HG02588 (cell line): ENCODE measurements around the gene TMEM171.

Experiments
- ATAC-seq: cut with Tn5 transposase; IDR thresholded peaks from one replicate; pipeline ENCODE4 v1.9.1; 2021; ENCODE audit warnings: mild to moderate bottlenecking, moderate library complexity; ENCODE audit not compliant: unreplicated experiment

TMEM171 gene

DNA sequence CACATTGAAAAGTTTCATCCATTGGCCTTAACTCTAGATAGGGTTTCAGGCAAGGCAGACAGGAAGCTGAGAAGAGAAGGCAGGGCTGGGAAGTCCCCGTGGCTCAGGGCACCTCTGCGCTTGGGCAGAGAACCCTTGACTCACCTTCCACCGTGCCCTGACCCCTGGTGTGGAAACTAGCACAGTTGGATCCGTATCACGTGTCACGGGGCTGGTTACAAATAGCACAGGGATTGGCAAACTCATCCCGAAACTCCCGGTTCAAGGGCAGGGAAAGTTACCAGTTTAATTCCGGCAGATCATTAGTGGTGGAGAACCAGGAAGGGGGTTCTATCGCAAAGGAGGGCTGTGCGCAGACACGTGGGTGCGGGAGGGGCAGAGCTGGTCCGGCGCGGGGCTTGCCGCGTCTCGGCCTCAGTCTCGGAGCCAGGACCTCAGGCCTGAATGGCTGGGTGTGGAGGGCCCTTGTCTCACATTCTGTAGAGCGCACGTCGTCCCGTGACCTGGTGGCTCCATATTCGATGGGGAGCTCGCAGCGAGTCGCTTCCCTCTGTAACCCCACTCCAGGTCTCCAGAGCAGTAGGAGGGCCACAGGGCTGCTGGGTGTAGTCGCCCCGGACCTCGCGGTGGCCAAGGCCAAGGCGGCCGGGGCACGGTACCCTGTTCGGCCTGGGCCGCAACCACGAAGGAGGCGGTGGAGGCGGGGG lies 771 bp upstream of the TMEM171 start:
- no peak for ATAC-seq

- no peak for ATAC-seq
Observed at GRCh38 chr5:73121119-73121463, 716 bp downstream of the TMEM171 start.

- ATAC-seq = no peak
Observed at GRCh38 chr5:73122875-73123810, 2.8 kb downstream of the TMEM171 start.

- ATAC-seq = no peak
Observed at GRCh38 chr5:73125289-73125688, 4.9 kb downstream of the TMEM171 start.

DNA sequence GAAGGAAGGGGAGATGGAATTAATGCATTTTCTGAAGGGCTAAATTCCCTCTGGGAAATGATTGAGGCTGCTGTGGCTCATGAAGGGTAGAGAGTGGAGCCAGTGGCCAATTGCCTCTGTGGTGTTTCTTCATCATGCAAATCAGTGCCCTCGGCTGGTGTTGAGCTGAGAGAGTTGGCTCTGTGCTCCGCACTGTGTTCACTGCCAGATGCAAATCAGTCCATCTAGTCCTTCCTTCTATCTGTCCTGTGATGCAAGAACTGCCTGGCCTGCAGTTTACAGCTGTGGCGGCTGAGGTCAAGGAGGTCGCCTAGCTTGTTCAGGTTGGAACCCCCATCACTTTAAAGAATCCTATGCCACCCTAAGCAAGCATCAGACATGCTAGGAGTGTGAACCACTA lies 6.0 kb downstream of the TMEM171 start:
- ATAC-seq = no peak

- no peak for ATAC-seq
Observed at GRCh38 chr5:73126957-73127356, 6.6 kb downstream of the TMEM171 start.

- no peak for ATAC-seq
Observed at GRCh38 chr5:73129143-73129542, 8.8 kb downstream of the TMEM171 start.

DNA sequence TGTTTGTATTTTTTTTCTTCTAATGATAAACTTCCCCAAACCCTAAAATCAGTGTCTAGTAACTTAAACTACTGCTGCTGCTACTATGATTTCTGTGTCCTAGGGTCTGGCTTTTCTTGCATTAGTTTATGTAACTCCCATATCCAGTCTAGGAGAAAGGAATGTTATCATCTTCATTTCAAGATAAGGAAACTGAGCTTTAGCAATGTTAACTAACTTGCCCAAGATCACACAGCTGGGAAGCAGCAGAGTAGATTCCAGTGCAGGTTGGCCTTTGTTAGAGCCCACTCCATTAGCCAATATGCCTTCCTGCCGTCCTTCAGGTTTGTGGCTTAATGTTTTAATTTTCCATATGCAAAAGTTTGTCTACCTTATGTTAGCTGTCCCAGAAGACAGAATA lies 10.4 kb downstream of the TMEM171 start:
- ATAC-seq = no peak

- no peak for ATAC-seq
Observed at GRCh38 chr5:73131711-73132425, 11.5 kb downstream of the TMEM171 start.

DNA sequence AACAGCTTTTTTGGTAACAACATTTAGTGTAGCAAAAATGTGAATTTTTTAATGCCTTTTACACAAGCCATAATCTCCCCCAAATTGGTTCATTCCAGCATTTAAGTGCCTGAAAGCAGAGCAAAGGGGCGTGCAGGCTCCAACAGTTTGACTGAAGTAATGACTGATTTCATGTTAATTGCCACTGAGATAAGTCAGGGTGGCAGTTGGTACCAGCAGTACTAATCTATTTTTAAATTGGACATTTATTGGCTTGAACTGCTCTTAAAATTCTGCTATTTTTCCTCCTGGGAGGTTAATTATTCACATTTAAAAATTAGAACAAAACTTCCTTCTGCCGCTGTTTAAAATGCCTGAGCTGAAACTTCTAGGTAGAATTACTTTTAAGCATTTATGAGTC lies 12.4 kb downstream of the TMEM171 start:
- no peak for ATAC-seq

GRCh38 chr5:73135021-73135420 lies 14.6 kb downstream of the TMEM171 start:
- ATAC-seq = no peak

DNA sequence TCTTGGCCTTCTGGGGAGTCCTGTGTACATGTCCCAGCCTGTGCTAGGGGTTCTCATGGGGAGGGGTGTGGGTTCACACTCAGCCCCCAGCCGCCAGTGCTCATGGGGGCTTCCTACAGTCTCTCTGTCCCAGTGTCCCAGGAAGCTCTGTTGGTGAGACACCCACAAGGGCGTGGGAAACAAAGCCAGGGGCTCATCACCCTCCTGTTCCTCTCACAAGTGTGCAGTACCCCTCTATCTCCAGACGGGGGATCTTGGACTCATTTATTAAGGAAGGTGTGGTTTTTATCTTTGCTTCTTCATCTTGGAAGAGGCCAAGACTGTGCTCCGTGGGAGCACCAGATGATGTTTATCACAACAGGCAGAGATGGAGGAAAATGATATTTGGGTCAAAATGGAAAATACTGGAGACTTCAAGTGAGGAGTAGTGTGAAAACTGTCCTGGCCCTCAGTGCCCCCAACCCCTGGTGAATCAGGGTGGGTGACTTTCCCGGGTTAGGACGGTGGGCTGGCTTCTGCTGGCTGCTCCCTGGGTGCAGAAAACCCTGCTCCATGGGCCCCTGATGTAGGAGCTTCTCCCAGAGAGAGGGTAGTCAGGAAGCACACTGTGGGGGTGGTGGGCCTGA lies 15.2 kb downstream of the TMEM171 start:
- no peak for ATAC-seq

- ATAC-seq = no peak
Observed at GRCh38 chr5:73136055-73136562, 15.7 kb downstream of the TMEM171 start.

GRCh38 chr5:73137563-73138530 lies 17.5 kb downstream of the TMEM171 start:
- ATAC-seq = no peak

DNA sequence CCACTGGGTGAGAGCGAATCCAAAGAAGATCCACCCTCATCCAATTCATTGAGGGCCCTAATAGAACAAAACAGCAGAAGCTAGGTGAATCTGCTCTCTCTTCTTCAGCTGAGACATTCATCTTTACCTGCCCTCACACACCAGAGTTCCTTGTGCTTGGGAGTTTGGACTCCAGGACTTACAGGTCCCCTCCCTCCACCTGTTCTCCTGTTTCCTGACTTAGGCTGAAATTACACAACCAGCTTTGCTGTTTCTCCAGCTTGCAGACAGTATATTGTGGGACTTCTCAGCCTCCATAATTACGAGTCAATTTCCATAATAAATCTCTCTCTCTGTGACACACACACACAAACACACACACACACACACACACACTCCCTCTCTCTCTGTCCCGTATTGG lies 19.1 kb downstream of the TMEM171 start:
- no peak for ATAC-seq

- no peak for ATAC-seq
Observed at GRCh38 chr5:73140801-73141200, 20.4 kb downstream of the TMEM171 start.

DNA sequence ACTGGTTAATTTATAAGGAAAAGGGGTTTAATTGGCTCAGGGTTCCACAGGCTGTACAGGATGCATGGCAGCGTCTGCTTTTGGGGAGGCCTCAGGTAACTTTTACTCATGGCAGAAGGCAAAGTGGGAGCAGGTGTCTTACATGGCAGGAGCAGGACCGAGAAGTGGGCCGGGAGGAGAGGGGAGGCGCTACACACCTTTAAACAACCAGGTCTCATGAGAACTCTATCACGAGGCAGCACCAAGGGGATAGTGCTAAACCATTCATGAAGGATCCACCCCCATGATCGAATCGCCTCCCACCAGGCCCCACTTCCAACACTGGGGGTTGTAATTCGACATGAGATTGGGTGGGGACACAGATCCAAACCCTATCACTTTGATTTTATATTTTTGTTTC lies 21.7 kb downstream of the TMEM171 start:
- ATAC-seq = no peak

DNA sequence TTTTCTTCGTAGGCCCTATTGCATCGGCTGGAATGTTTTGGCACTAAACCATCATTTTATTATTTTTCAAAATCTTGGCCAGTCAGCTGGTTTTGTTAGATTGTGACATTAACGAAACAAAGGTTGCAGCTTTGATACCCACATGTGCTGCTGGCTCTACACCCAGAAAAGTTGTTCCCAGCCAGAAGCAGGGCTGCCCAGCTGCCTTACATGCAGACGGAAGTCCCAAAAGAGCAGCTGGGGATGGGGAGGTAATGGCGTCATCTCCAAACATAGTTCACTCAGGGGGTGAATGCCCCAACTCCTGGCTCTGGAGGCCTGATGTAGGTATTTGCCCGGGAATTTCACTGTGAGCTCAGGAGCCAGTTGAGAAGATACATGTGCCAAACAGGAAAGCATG lies 23.3 kb downstream of the TMEM171 start:
- no peak for ATAC-seq

DNA sequence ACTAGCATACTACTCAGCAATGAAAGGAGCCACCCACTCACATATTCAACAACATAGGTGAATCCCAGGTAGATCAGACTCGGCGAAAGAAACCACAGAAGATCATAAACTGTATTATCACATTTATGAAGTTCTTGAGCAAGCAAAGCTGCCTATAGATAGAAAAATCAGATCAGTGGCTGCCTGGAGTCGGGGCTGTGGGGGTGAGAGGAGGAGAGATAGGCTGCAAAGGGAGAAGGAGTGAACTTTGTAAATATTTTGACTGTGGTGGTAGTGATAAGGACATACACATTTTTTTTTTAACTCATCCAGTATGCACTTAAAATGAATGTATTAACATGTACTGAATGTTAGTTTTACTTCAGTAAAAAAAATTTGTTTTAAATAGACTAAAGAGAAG lies 29.2 kb downstream of the TMEM171 start:
- ATAC-seq = no peak

DNA sequence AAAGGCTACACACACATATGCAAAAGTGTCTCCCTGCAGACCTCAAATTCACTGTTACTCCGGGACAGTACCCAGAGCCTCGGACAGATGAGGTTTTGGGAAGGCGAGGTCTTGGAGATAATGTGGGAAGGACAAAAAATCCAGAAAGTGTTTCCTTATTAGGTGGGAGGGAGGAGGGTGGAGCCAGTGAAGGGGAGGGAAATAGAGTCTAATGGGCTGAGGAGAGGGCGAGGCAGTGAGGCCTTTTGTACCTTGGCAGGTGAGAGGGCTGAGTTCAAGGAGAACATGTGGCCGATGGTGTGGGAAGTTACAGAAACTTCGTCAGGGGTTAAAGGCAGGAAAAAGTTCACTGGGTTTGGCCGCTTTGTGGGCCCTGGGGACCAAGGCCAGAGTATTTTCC lies 30.5 kb downstream of the TMEM171 start:
- ATAC-seq = no peak
